ENCODE measurements around the gene COL4A1.

The COL4A1 gene

GRCh38 chr13:110293037-110293436 is 13.9 kb downstream of the COL4A1 start:
- no peak overlapping the region for H3K4me3 ChIP-seq (ENCODE audit: low read depth, low read length)
- no peak for TF ChIP-seq CTCF (IDR thresholded peaks at IDR 0.05; ENCODE audit: control insufficient read depth, extremely low read depth, insufficient read depth)
- DNase-seq (ENCODE audit: low read depth), result no peak

- TF ChIP-seq CTCF (IDR thresholded peaks at IDR 0.05; ENCODE audit: control insufficient read depth, extremely low read depth, insufficient read depth), result no peak
- H3K4me3 ChIP-seq (ENCODE audit: low read depth, low read length), result no peak overlapping the region
- DNase-seq (ENCODE audit: low read depth), result no peak
Observed at GRCh38 chr13:110291286-110291685, 15.7 kb downstream of the COL4A1 start.

- no peak for DNase-seq (ENCODE audit: low read depth)
- TF ChIP-seq CTCF (IDR thresholded peaks at IDR 0.05; ENCODE audit: control insufficient read depth, extremely low read depth, insufficient read depth), result no peak
- no peak overlapping the region for H3K4me3 ChIP-seq (ENCODE audit: low read depth, low read length)
Observed at GRCh38 chr13:110290826-110291225, 16.1 kb downstream of the COL4A1 start.

GRCh38 chr13:110290153-110290552 is 16.8 kb downstream of the COL4A1 start:
- no peak for TF ChIP-seq CTCF (IDR thresholded peaks at IDR 0.05; ENCODE audit: control insufficient read depth, extremely low read depth, insufficient read depth)
- DNase-seq (ENCODE audit: low read depth), result no peak
- H3K4me3 ChIP-seq (ENCODE audit: low read depth, low read length), result no peak overlapping the region

GRCh38 chr13:110289661-110290060 is 17.3 kb downstream of the COL4A1 start:
- no peak overlapping the region for H3K4me3 ChIP-seq (ENCODE audit: low read depth, low read length)
- DNase-seq (ENCODE audit: low read depth), result no peak
- TF ChIP-seq CTCF (IDR thresholded peaks at IDR 0.05; ENCODE audit: control insufficient read depth, extremely low read depth, insufficient read depth), result no peak

GRCh38 chr13:110289174-110289573 is 17.8 kb downstream of the COL4A1 start:
- no peak for DNase-seq (ENCODE audit: low read depth)
- H3K4me3 ChIP-seq (ENCODE audit: low read depth, low read length), result no peak overlapping the region
- TF ChIP-seq CTCF (IDR thresholded peaks at IDR 0.05; ENCODE audit: control insufficient read depth, extremely low read depth, insufficient read depth), result no peak
